GM12892 (cell line): Measurements from ENCODE around the gene PTPN20.

Experiments
- DNase-seq: peaks from one replicate; pipeline ENCODE4 v3.0.0; 2011; ENCODE audit not compliant: insufficient read length
- FAIRE-seq: peaks from 2 replicates; lab custom pipeline; 2011; peaks lifted over from hg19 to GRCh38; lab: Jason Lieb, UNC
- POLR2A ChIP-seq: IDR thresholded peaks from 2 replicates; pipeline ENCODE4 v1.6.1; 2011; ENCODE audit warnings: low read depth, low read length, control low read depth
- POLR2AphosphoS5 ChIP-seq: IDR thresholded peaks from 2 replicates; pipeline ENCODE4 v1.6.1; 2011; ENCODE audit warnings: low read depth, low read length, control low read depth
- TAF1 ChIP-seq: IDR thresholded peaks from 2 replicates; pipeline ENCODE4 v1.6.1; 2011; ENCODE audit warnings: low read depth, mild to moderate bottlenecking, control low read depth, low read length, borderline replicate concordance

The PTPN20 gene

GRCh38 chr10:47037654-47038425 is 126.6 kb downstream of the PTPN20 start:
- FAIRE-seq (no peak), DNase-seq (no peak)
- no peak for TF ChIP-seq TAF1
- TF ChIP-seq POLR2A, result no peak
- TF ChIP-seq POLR2AphosphoS5, result no peak

- no peak for FAIRE-seq
- DNase-seq, result no peak
Measured at GRCh38 chr10:47038881-47039561, 127.8 kb downstream of the PTPN20 start.

DNA sequence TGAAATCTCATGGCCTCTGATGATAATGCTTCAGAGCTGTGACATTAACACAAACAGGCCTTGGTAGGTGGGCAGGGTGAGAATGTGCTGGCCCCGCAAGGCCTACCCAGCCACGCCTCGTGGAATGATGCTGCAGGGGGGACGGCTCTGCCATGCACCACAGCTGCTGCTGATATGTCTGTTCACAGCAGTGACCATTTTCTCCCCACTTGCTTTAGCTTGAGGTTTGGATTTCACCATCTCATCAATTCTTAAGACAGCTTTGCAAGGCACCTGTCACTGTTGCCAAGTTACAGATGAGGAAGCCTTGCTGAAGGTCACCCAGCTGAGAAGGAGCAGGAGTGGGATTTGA is 128.3 kb downstream of the PTPN20 start:
- DNase-seq (no peak), FAIRE-seq (no peak)
- TF ChIP-seq POLR2AphosphoS5, result no peak

More at GRCh38 chr10:47038881-47039561, 127.8 kb downstream of the PTPN20 start:
- TF ChIP-seq POLR2A (no peak), POLR2AphosphoS5 (no peak), TAF1 (no peak)

GRCh38 chr10:47040041-47040491 is 128.8 kb downstream of the PTPN20 start:
- FAIRE-seq, result no peak
- no peak for TF ChIP-seq POLR2AphosphoS5
- no peak for TF ChIP-seq TAF1
- no peak for TF ChIP-seq POLR2A
- DNase-seq, result no peak

DNA sequence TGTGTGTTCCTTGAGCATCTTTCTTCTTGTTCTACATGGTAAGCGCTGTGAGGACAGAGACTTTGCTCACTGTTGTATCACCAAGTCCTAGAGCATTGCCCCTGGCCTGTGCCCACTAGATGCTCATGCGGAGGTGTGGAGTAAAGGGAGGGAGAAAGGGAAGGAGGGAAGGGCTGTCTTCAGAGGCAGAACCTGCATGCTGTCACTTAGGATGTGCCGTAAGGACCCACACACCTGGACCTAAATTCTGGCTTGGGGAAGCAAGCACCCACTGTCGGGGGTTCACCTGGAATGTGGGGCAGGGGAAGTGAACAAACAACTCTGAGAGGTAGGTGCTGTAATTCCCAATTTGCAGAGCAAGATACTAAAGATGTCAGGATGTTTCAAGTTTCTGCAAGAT is 129.5 kb downstream of the PTPN20 start:
- DNase-seq (no peak), FAIRE-seq (no peak)
- no peak for TF ChIP-seq TAF1
- TF ChIP-seq POLR2AphosphoS5, result no peak
- no peak for TF ChIP-seq POLR2A

- TF ChIP-seq POLR2AphosphoS5 (no peak), TAF1 (no peak), POLR2A (no peak)
- FAIRE-seq (no peak), DNase-seq (no peak)
Measured at GRCh38 chr10:47041396-47042198, 130.4 kb downstream of the PTPN20 start.

DNA sequence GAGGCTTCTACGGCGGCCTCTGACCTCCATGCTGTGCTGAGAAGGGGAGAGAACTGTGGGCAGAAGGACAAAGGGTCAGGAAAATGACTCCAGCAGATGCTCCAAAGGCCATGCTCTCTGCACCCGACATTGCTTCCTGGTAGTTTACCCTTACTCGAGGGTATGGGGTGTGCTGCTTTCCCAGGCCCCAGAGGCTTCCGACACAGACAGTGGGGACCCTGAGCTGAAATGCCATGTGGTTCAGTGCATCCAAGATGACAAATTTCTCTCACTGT is 130.9 kb downstream of the PTPN20 start:
- TF ChIP-seq POLR2AphosphoS5 (no peak), POLR2A (no peak), TAF1 (no peak)
- FAIRE-seq, result no peak

DNA sequence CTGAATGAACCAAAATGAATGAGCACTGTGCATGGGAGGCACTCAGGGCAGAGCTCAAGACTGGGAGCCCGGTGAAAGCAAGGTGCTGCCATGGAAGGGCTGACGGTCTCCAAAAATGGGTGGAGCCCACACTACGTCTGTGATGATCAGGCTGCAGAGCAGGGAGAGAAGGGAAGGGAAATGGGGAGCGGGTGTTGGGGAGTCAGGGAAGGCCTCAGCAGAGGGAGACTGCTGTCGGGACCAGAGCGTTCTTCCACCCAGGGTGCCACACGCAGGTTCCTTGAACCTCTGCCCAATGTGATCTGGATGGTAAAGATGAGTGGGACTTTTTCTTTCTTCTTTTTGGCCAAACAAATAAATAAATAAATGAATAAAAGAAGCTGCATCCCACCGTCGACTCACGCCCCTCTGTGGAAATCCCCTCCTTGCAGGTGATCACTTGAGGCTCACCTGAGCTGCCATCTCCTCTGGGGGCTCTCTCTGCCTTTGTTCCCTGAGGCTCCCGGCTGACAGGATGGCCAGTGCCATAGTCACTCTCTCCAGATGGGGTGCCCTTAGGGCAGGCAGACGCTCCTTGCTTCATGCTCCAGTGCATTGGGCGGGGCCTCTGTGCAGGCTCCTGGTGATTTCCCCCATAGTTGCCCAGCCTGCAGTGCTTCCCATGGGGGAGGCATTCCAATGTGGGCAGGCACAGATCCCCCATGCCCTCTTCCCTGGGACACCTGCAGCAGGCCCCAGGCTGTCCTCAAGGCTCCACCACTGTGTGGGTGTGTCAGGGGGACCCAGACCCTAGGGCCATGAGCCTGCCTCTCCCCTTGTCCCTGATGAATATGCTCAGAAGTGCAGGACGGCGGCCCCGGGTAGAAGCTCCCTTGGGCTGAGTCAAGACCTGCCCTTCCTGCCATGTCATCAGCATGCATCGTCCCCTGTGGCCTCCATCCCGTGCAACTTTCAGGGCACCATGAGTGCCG is 131.8 kb downstream of the PTPN20 start:
- TF ChIP-seq TAF1, result no peak
- no peak for TF ChIP-seq POLR2AphosphoS5
- TF ChIP-seq POLR2A, result no peak
- DNase-seq, result no peak
- FAIRE-seq, result no peak

More for the DNA sequence above, 130.9 kb downstream of the PTPN20 start:
- no peak for DNase-seq

DNA sequence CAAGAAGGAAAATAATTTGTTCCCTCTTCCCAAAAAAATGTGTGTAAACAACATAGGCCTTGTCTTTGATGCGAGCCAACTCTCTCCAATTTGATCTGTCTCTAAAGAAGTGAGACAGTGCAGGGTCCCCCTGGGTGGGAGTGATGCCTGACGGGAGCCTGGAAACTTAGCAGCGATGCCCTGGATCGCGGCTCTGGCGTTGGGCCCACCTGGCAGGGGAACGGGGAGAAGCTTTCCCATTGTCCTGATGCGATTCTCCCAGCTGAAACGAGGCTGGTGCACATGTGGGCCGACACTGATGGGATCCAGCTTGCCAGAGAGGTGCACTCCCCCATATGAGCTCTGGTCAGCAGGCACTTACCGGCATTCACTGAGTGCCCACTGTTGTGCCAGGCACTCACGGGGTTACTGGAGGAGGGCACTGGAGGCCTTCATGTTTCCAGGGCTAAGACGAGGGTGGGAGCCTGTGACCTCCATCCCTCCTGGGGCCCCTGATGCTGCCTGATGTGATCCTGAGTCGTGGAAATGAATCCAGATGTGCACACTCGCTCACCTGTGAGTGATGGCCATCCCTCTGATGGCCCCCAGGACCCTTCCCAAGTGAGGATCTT is 132.8 kb downstream of the PTPN20 start:
- FAIRE-seq (no peak), DNase-seq (no peak)
- no peak for TF ChIP-seq POLR2AphosphoS5
- TF ChIP-seq TAF1, result no peak
- TF ChIP-seq POLR2A, result no peak

DNA sequence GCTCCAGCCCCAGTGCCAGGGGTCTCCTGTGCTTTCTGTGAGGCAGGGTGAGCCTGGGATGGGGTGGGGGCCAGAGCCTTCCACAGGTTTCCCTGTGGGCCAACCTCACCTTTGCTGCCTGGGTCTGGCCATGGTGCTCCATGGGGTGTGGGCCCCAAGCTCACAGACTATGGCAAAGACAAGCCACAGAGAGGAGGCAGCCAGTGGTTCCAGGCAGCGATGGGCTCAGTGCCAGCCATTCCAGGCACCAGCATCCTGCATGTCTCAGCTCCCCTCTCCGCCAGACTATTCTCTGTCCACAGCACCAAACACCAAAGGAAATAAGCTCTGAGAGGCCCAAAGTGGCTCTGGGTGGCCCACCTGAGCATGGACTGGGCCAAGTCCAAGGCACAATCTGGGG is 133.5 kb downstream of the PTPN20 start:
- TF ChIP-seq POLR2AphosphoS5 (no peak), POLR2A (no peak), TAF1 (no peak)
- FAIRE-seq, result no peak
- DNase-seq, result no peak
